Inferior parietal cortex (tissue), 1 donor: ENCODE measurements around the gene MAP2K5.

Experiments used
- DNase-seq: peaks from one replicate; pipeline ENCODE4 v3.0.0-alpha.2; 2016; ENCODE audit errors: extremely low spot score

Gene MAP2K5

GRCh38 chr15:67723294-67724024 lies 181.0 kb downstream of the MAP2K5 start:
- no peak for DNase-seq

- no peak for DNase-seq
These were observed 182.3 kb downstream of the MAP2K5 start for GRCh38 chr15:67724691-67725375.

- DNase-seq, result no peak
These were observed 187.6 kb downstream of the MAP2K5 start for GRCh38 chr15:67730135-67730534.

GRCh38 chr15:67731112-67731721 lies 188.7 kb downstream of the MAP2K5 start:
- DNase-seq, result no peak

- DNase-seq, result no peak
These were observed 189.7 kb downstream of the MAP2K5 start for GRCh38 chr15:67732164-67732563.

GRCh38 chr15:67732671-67733374 lies 190.3 kb downstream of the MAP2K5 start:
- DNase-seq, result no peak

- DNase-seq, result no peak
These were observed 193.4 kb downstream of the MAP2K5 start for GRCh38 chr15:67735896-67736295.

GRCh38 chr15:67736810-67737209 lies 194.3 kb downstream of the MAP2K5 start:
- DNase-seq, result no peak

- DNase-seq, result no peak
These were observed 195.6 kb downstream of the MAP2K5 start for GRCh38 chr15:67738056-67738455.

GRCh38 chr15:67740405-67740804 lies 197.9 kb downstream of the MAP2K5 start:
- no peak for DNase-seq

- DNase-seq, result no peak
These were observed 198.8 kb downstream of the MAP2K5 start for GRCh38 chr15:67741308-67741707.

- no peak for DNase-seq
These were observed 201.1 kb downstream of the MAP2K5 start for GRCh38 chr15:67743558-67743957.

GRCh38 chr15:67744331-67745072 lies 202.0 kb downstream of the MAP2K5 start:
- no peak for DNase-seq

- no peak for DNase-seq
These were observed 202.8 kb downstream of the MAP2K5 start for GRCh38 chr15:67745073-67746006.

GRCh38 chr15:67746022-67746421 lies 203.5 kb downstream of the MAP2K5 start:
- no peak for DNase-seq

- DNase-seq, result no peak
These were observed 203.9 kb downstream of the MAP2K5 start for GRCh38 chr15:67746450-67746849.

GRCh38 chr15:67747921-67748320 lies 205.4 kb downstream of the MAP2K5 start:
- no peak for DNase-seq

GRCh38 chr15:67750371-67750770 lies 207.9 kb downstream of the MAP2K5 start:
- no peak for DNase-seq

GRCh38 chr15:67753891-67754290 lies 211.4 kb downstream of the MAP2K5 start:
- no peak for DNase-seq

- no peak for DNase-seq
These were observed 212.8 kb downstream of the MAP2K5 start for GRCh38 chr15:67755264-67755663.
